SK-N-SH treated with all-trans-retinoic acid at 6 μM for 48 hours (cell line): ENCODE measurements around the gene SAG.

Experiments used
- BACH2 ChIP-seq: fragments of 250-450 bp; sonication (Bioruptor Pico); IDR thresholded peaks from 2 replicates; pipeline ENCODE4 v1.9.0; 2021; ENCODE audit warnings: mild to moderate bottlenecking, borderline replicate concordance
- ESRRG ChIP-seq: fragments of 250-450 bp; sonication (Bioruptor Pico); IDR thresholded peaks from 2 replicates; pipeline ENCODE4 v1.6.1; 2021; ENCODE audit warnings: mild to moderate bottlenecking
- ZC3H10 ChIP-seq: fragments of 250-450 bp; sonication (Bioruptor Pico); IDR thresholded peaks from 2 replicates; pipeline ENCODE4 v1.5.1; 2021; ENCODE audit warnings: mild to moderate bottlenecking, moderate library complexity

DNA sequence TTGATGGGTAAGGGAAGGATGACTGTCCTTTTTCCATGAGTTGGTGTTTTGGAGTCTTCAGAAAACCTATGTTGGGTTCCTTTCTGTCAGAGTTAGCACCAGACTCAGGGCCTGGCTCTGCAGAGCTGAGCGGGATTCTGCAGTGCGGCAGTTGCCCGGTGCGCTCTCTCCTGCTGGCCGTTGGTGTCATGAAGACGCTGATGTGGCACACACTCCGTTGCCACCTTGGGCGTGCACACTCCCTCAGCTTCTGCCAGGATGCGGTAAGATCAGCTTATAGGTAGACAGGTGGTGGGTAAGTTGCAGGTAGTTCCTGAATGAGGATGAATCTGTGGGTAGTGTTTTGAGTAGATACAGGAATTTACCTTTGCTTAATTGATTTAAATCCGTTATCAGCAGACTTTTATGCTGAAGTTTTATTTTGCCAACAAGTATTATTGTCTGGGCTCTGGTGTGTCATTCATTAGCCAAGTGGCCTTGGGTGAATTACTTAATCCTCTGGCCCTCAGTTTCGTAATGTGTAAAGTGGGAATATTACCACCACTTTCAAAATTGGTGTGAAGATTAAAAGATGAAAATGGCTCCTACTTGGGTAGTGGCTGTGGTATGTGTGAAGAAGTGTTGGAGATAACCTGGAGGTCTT, 73.5 kb downstream of the SAG start:
- TF ChIP-seq ZC3H10 (CRISPR knock-in tag) (no peak), ESRRG (CRISPR knock-in tag) (no peak), BACH2 (CRISPR knock-in tag) (no peak)
